Measurements from ENCODE around the gene DNAJC4. TPM values are rescaled to one million over a fixed set of nuclear protein-coding genes. Genes with fewer than 3 reads are reported as not detected.

DNAJC4 gene
- total RNA-seq, 1 donor from 2014 or later = 48.2 TPM

DNA sequence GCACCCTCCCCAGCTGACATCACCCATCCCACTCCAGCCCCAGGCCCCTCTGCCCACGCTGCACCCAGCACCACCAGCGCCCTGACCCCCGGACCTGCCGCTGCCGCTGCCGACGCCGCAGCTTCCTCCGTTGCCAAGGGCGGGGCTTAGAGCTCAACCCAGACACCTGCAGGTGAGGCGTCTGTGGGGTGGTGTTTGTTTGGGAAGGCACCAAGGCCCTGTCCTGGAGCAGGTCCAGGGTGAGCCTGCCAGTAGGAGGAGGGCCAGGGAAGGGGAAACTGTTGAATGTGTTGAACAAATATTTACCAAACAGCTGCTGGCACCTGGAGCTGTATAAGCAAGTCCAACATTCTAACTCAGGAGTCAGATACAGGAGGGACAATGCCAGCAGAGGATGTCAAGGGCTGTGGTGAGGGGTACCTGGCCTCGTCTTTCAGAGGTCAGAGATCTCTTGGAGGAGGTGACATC, 7.2 kb downstream of the DNAJC4 start:
- peaks cover 21% of the 10 kb centered on the region for H3K4me1 Mint-ChIP-seq (ENCODE audit: unreplicated experiment)
- TF ChIP-seq, protein P1, sequence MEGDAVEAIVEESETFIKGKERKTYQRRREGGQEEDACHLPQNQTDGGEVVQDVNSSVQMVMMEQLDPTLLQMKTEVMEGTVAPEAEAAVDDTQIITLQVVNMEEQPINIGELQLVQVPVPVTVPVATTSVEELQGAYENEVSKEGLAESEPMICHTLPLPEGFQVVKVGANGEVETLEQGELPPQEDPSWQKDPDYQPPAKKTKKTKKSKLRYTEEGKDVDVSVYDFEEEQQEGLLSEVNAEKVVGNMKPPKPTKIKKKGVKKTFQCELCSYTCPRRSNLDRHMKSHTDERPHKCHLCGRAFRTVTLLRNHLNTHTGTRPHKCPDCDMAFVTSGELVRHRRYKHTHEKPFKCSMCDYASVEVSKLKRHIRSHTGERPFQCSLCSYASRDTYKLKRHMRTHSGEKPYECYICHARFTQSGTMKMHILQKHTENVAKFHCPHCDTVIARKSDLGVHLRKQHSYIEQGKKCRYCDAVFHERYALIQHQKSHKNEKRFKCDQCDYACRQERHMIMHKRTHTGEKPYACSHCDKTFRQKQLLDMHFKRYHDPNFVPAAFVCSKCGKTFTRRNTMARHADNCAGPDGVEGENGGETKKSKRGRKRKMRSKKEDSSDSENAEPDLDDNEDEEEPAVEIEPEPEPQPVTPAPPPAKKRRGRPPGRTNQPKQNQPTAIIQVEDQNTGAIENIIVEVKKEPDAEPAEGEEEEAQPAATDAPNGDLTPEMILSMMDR (conservative IDR thresholded peaks at IDR 0.05) = no peak
- H3K27ac Mint-ChIP-seq = peak overlapping the region; percentile 76
- H3K36me3 Mint-ChIP-seq = peaks cover 3% of the 10 kb centered on the region
- no peaks in the 10 kb centered on the region for H3K9me3 Mint-ChIP-seq
- H3K27me3 Mint-ChIP-seq = no peaks in the 10 kb centered on the region
- no peak for DNase-seq (ENCODE audit: extremely low spot score, unreplicated experiment)
- H3K4me3 Mint-ChIP-seq = peak overlapping the region; percentile 73

DNA sequence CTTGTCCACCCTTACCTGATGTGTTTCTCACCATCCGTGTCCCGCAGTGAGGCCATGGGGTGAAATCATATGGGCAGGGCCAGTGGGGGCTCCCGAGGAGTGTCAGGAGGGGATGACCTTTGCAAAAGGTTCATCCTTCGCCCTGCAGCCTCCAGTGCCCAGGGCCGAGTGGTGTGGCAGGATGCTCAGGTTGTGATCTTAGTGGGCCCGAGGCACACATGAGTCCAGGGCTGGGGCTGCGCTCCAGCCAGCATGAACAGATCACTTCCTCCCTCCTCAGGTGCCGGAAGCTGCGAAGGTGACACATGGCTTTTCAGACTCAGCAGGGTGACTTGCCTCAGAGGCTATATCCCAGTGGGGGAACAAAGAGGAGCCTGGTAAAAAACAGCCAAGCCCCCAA, 7.7 kb downstream of the DNAJC4 start:
- TF ChIP-seq, protein P1 (conservative IDR thresholded peaks at IDR 0.05) = no peak
- Mint-ChIP-seq H3K27ac (peak overlapping the region; percentile 100), H3K9me3 (no peaks in the 10 kb centered on the region), H3K27me3 (no peaks in the 10 kb centered on the region), H3K36me3 (peaks cover 3% of the 10 kb centered on the region), H3K4me3 (peak overlapping the region; percentile 73), H3K4me1 (ENCODE audit: unreplicated experiment) (peaks cover 16% of the 10 kb centered on the region)
- no peak for DNase-seq (ENCODE audit: extremely low spot score, unreplicated experiment)

DNA sequence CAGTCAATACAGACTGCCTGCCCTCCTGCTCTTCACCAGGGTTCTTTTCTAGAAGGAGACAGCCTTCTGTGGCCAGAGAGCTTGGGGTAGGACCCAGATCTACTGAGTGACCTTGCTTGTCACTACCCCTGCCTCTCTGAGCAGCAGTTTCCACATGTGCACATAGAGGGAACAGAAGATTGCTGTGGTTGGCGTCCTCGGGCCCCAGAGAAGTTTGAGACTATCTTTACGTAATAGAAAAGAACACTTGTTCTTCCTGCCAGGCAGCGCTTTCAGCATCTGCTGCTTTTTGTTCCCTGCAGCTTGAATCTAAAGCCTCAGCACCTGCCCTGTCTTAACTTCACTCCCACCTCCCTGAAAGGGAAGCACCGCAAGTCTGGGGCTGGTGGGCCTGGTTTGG, 8.7 kb downstream of the DNAJC4 start:
- no peaks in the 10 kb centered on the region for H3K9me3 Mint-ChIP-seq
- H3K4me1 Mint-ChIP-seq (ENCODE audit: unreplicated experiment) = peaks cover 16% of the 10 kb centered on the region
- no peak for DNase-seq (ENCODE audit: extremely low spot score, unreplicated experiment)
- H3K36me3 Mint-ChIP-seq = peaks cover 3% of the 10 kb centered on the region
- peak overlapping the region; percentile 100 for H3K27ac Mint-ChIP-seq
- H3K27me3 Mint-ChIP-seq = no peaks in the 10 kb centered on the region
- H3K4me3 Mint-ChIP-seq = peak overlapping the region; percentile 59
- TF ChIP-seq, protein P1 (conservative IDR thresholded peaks at IDR 0.05) = no peak

DNA sequence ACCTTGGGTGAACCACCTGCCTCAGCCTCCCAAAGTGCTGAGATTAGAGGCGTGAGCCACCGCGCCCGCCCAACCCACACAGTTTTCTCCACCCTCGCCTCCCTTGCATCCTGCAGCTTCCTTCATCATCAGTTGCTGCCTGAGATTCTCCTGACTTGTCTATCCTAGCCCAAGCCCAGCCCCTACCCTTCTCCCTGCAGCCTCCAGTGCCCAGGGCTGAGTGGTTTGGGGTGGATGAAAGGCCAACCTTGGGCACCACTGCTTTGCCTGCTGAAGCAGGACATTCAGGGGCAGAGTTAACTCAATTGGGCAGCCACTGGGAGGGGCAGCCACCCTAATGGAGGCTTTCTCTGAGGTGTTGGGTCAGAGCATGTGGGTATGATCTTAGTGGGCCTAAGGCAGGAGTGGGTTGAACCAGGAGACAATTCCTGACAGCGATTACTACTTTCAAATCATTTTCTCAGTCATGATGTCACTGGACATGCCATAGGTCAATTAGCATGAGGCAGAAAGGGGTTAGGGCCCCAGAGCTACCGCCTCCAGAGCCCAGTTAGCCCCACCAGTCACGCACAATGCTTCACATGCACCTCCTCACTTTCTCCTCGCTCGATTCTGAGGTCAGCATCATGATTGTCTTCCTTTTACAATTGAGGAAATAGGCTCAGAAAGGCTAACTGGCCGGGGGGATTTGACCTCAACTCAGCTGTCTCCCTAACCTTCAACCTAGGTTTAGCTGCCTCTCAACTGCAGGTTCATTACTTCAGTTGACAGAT, 9.5 kb downstream of the DNAJC4 start:
- Mint-ChIP-seq H3K9me3 (no peaks in the 10 kb centered on the region), H3K4me3 (peak overlapping the region; percentile 91), H3K27me3 (no peaks in the 10 kb centered on the region), H3K36me3 (peaks cover 3% of the 10 kb centered on the region), H3K4me1 (ENCODE audit: unreplicated experiment) (peaks cover 16% of the 10 kb centered on the region), H3K27ac (peak overlapping the region; percentile 100)
- TF ChIP-seq, protein P1 (conservative IDR thresholded peaks at IDR 0.05) = no peak
- no peak for DNase-seq (ENCODE audit: extremely low spot score, unreplicated experiment)

DNA sequence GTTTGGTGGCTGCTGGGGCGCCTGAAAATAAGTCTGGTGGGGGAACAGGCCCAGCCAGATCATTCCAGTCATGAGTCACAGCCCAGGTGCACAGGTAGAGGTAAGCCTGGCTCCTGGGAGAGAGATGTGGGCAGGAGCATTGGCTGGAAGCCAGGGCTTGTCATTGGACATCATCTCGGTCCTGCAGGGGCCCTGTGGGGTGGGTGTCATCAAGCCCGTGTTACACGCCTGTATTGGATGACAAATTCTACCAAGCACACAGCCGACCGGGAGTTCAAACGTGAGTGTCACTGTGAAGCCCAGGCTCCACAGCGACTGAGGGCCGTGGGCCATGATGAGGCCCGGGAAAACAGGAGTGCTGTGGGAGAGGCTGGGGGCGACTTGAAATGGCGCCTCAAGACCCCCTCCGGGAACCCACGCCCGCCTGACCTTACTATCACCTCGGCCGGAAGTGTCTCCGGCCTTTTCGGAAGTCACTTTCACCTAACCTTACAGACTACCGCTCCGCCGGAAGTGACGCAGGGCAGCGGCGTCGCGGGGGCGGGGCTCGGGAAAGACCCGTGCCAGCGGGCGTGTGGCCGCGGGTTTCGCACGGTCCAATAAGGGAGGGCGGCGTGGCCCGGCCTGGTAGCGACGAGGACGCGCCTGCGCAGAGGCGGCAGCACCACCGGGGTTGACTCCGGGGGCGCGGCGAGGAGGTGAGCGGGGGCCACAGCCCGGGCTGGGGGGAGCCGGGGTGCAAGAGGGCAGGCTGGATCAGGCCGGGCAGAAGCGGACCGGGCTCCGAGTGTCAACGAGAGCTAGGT, 10.3 kb downstream of the DNAJC4 start, which contains the start of gene FKBP2:
FKBP2 (plus strand) TSS at position 661 of the 806 bp plus-strand sequence. CDS start 1,293 bp downstream, outside the sequence.
- TF ChIP-seq, protein P1 (conservative IDR thresholded peaks at IDR 0.05) = no peak
- Mint-ChIP-seq H3K9me3 (no peaks in the 10 kb centered on the region), H3K27me3 (no peaks in the 10 kb centered on the region), H3K4me3 (peak within 1 kb of the TSS; percentile 91), H3K27ac (peak within 1 kb of the TSS; percentile 100), H3K36me3 (peaks cover 3% of the 10 kb centered on the region), H3K4me1 (ENCODE audit: unreplicated experiment) (peaks cover 11% of the 10 kb centered on the region)
- peak; percentile 99 for DNase-seq (ENCODE audit: extremely low spot score, unreplicated experiment)

Data from type B pancreatic cell (in vitro differentiated cells).